SK-N-SH treated with all-trans-retinoic acid at 6 μM for 48 hours (cell line): ENCODE measurements around the gene ZNRF2.

Source experiments
- ATAC-seq: fragments of 200-7000 bp; cut with Tn5 transposase; 3 replicates; pipeline ENCODE4 v1.9.1; 2020; ENCODE audit warnings: mild to moderate bottlenecking, moderate library complexity
- ARNTL ChIP-seq: fragments of 450-650 bp; formaldehyde crosslinking; IDR thresholded peaks from 2 replicates; pipeline ENCODE4 v1.5.0; 2020; ENCODE audit warnings: low read depth, mild to moderate bottlenecking, moderate library complexity, borderline replicate concordance
- BACH2 ChIP-seq: fragments of 250-450 bp; sonication (Bioruptor Pico); IDR thresholded peaks from 2 replicates; pipeline ENCODE4 v1.9.0; 2021; ENCODE audit warnings: mild to moderate bottlenecking, borderline replicate concordance
- CREB5 ChIP-seq: fragments of 250-450 bp; sonication (Bioruptor Pico); IDR thresholded peaks from 2 replicates; pipeline ENCODE4 v1.5.1; 2020; ENCODE audit warnings: low read depth, mild to moderate bottlenecking, moderate library complexity
- ESRRG ChIP-seq: fragments of 250-450 bp; sonication (Bioruptor Pico); IDR thresholded peaks from 2 replicates; pipeline ENCODE4 v1.6.1; 2021; ENCODE audit warnings: mild to moderate bottlenecking
- GLIS3 ChIP-seq: fragments of 250-450 bp; sonication (Bioruptor Pico); IDR thresholded peaks from 2 replicates; pipeline ENCODE4 v1.5.0; 2020; ENCODE audit warnings: mild to moderate bottlenecking, moderate library complexity
- ISL1 ChIP-seq: fragments of 250-450 bp; sonication (Bioruptor Pico); IDR thresholded peaks from 2 replicates; pipeline ENCODE4 v2.1.2; 2022; ENCODE audit warnings: mild to moderate bottlenecking, moderate library complexity
- OSR1 ChIP-seq: fragments of 250-450 bp; sonication (Bioruptor Pico); IDR thresholded peaks from 2 replicates; pipeline ENCODE4 v1.8.0; 2022; ENCODE audit warnings: moderate library complexity, mild to moderate bottlenecking, inconsistent platforms
- PATZ1 ChIP-seq: fragments of 250-450 bp; sonication (Bioruptor Pico); IDR thresholded peaks from 2 replicates; pipeline ENCODE4 v1.8.0; 2020; ENCODE audit warnings: mild to moderate bottlenecking, moderate library complexity, borderline replicate concordance
- POU6F1 ChIP-seq: fragments of 250-450 bp; sonication (Bioruptor Pico); IDR thresholded peaks from 2 replicates; pipeline ENCODE4 v1.8.0; 2021; ENCODE audit warnings: low read depth, mild to moderate bottlenecking, moderate library complexity, borderline replicate concordance
- PPARA ChIP-seq: fragments of 250-450 bp; sonication (Bioruptor Pico); IDR thresholded peaks from 2 replicates; pipeline ENCODE4 v1.5.0; 2020; ENCODE audit warnings: mild to moderate bottlenecking, borderline replicate concordance
- RARB ChIP-seq: fragments of 250-450 bp; sonication (Bioruptor Pico); IDR thresholded peaks from 2 replicates; pipeline ENCODE4 v1.8.0; 2021; ENCODE audit warnings: mild to moderate bottlenecking, moderate library complexity
- SNAI2 ChIP-seq: fragments of 250-450 bp; sonication (Bioruptor Pico); IDR thresholded peaks from 2 replicates; pipeline ENCODE4 v1.5.0; 2020; ENCODE audit warnings: mild to moderate bottlenecking, moderate library complexity
- TCF4 ChIP-seq: fragments of 250-450 bp; sonication (Bioruptor Pico); IDR thresholded peaks from 2 replicates; pipeline ENCODE4 v1.8.0; 2021; ENCODE audit warnings: mild to moderate bottlenecking, moderate library complexity, borderline replicate concordance
- TOX ChIP-seq: fragments of 250-450 bp; sonication (Bioruptor Pico); IDR thresholded peaks from 2 replicates; pipeline ENCODE4 v1.8.0; 2021; ENCODE audit warnings: mild to moderate bottlenecking, moderate library complexity, borderline replicate concordance
- TSHZ2 ChIP-seq: fragments of 250-450 bp; sonication (Bioruptor Pico); IDR thresholded peaks from 2 replicates; pipeline ENCODE4 v1.5.0; 2020; ENCODE audit warnings: mild to moderate bottlenecking, moderate library complexity
- ZC3H10 ChIP-seq: fragments of 250-450 bp; sonication (Bioruptor Pico); IDR thresholded peaks from 2 replicates; pipeline ENCODE4 v1.5.1; 2021; ENCODE audit warnings: mild to moderate bottlenecking, moderate library complexity
- ZFP3 ChIP-seq: fragments of 250-450 bp; sonication (Bioruptor Pico); IDR thresholded peaks from 2 replicates; pipeline ENCODE4 v1.5.0; 2020; ENCODE audit warnings: mild to moderate bottlenecking, moderate library complexity
- ZFP30 ChIP-seq: fragments of 450-650 bp; formaldehyde crosslinking; IDR thresholded peaks from 2 replicates; pipeline ENCODE4 v1.5.0; 2022; ENCODE audit warnings: mild to moderate bottlenecking, moderate library complexity
- ZNF565 ChIP-seq: fragments of 450-650 bp; formaldehyde crosslinking; conservative IDR thresholded peaks from 2 replicates; pipeline ENCODE4 v1.5.0; 2020; ENCODE audit warnings: low read depth, mild to moderate bottlenecking, moderate library complexity
- ZNF70 ChIP-seq: fragments of 450-650 bp; formaldehyde crosslinking; IDR thresholded peaks from 2 replicates; pipeline ENCODE4 v1.5.0; 2020; ENCODE audit warnings: mild to moderate bottlenecking, moderate library complexity
- ZNF8 ChIP-seq: fragments of 450-650 bp; formaldehyde crosslinking; IDR thresholded peaks from 2 replicates; pipeline ENCODE4 v1.5.0; 2020; ENCODE audit warnings: mild to moderate bottlenecking, moderate library complexity
- TF ChIP-seq, protein P1 (sequence below): fragments of 250-450 bp; sonication (Bioruptor Pico); IDR thresholded peaks from 2 replicates; pipeline ENCODE4 v1.5.1; 2021; ENCODE audit warnings: mild to moderate bottlenecking, moderate library complexity

ZNRF2 gene

DNA sequence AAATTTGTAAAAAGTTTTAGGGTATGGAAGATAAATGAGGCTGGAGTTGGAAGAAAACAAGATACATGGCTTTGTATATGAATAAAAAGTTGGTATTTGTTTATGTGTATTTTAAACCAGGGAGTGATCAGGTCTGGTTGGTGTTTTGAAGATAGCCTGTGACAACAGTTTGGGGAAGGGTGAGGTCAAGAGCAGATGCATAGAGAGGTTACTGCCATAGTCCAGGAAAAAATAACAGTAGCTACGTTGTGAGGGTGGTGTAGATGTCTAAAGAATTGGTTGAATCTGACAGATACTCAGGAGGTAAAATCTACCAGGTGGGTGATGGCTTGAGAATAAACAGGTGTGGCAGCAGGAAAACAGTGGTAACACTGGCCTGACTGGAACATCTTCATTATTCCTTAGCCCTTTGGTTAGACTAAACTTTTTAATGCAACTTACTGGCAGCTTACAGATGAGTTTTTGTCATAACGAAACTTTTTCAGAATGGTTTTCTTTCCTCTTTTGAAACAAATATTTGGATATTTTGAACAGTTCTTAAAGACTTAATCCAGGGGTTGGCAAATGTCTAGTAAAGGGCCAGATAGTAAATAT, 25.5 kb downstream of the ZNRF2 start:
- TF ChIP-seq ZNF70 (CRISPR knock-in tag) = no peak
- TF ChIP-seq ZFP30 (CRISPR knock-in tag) = no peak
- no peak for TF ChIP-seq POU6F1 (CRISPR knock-in tag)
- TF ChIP-seq TCF4 (CRISPR knock-in tag) = no peak
- no peak for TF ChIP-seq SNAI2 (CRISPR knock-in tag)
- no peak for TF ChIP-seq RARB (CRISPR knock-in tag)
- TF ChIP-seq TOX (CRISPR knock-in tag) = no peak
- no peak for TF ChIP-seq PATZ1 (CRISPR knock-in tag)
- TF ChIP-seq ZNF565 (CRISPR knock-in tag) = no peak
- TF ChIP-seq ISL1 (CRISPR knock-in tag) = no peak
- TF ChIP-seq PPARA (CRISPR knock-in tag) = no peak
- TF ChIP-seq CREB5 = no peak
- TF ChIP-seq ESRRG (CRISPR knock-in tag) = no peak
- TF ChIP-seq BACH2 (CRISPR knock-in tag) = no peak
- ATAC-seq = no peak

DNA sequence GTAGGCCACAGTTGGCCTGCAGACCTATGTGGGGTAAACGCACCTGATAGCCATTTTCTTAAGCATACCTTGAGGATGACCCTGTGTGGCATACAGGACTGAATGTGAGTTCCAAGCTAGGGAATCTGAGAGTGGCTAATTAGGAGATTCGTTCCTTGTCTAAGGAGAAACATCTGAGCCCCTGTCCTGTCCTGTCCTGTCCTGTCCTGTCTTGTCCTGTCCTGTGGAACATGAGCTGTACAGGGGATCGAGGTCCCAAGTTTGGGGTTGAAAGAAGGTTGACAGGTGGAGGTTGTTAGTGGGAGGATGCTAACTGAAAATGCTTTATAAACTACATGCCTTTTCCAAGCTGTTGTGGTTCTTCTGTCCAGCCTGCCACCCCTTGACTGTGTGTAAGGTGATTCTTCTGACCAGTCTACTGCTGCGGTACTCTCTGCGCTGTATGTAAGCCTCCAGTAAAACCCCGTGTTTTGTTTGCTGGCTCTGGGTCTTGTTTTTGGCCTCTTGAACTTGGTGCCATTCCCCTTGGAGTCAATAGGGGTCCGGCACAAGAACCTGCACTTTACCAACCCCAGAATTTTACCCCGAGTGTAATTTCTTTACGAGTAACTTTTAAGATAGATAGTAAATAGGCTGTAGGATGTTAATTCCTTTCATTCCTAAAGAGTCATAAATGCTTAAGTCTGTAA, 26.4 kb downstream of the ZNRF2 start:
- ATAC-seq = no peak
- TF ChIP-seq ZC3H10 (CRISPR knock-in tag) = no peak
- TF ChIP-seq ZFP30 (CRISPR knock-in tag) = no peak
- no peak for TF ChIP-seq TSHZ2 (CRISPR knock-in tag)
- TF ChIP-seq ISL1 (CRISPR knock-in tag) = no peak
- TF ChIP-seq, protein P1, sequence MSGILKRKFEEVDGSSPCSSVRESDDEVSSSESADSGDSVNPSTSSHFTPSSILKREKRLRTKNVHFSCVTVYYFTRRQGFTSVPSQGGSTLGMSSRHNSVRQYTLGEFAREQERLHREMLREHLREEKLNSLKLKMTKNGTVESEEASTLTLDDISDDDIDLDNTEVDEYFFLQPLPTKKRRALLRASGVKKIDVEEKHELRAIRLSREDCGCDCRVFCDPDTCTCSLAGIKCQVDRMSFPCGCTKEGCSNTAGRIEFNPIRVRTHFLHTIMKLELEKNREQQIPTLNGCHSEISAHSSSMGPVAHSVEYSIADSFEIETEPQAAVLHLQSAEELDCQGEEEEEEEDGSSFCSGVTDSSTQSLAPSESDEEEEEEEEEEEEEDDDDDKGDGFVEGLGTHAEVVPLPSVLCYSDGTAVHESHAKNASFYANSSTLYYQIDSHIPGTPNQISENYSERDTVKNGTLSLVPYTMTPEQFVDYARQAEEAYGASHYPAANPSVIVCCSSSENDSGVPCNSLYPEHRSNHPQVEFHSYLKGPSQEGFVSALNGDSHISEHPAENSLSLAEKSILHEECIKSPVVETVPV (CRISPR knock-in tag) = no peak
- TF ChIP-seq RARB (CRISPR knock-in tag) = no peak
- TF ChIP-seq ZNF565 (CRISPR knock-in tag) = no peak
- no peak for TF ChIP-seq ZNF70 (CRISPR knock-in tag)
- no peak for TF ChIP-seq GLIS3 (CRISPR knock-in tag)
- no peak for TF ChIP-seq ZFP3 (CRISPR knock-in tag)
- no peak for TF ChIP-seq ZNF8
- no peak for TF ChIP-seq BACH2 (CRISPR knock-in tag)
- TF ChIP-seq TCF4 (CRISPR knock-in tag) = no peak
- no peak for TF ChIP-seq SNAI2 (CRISPR knock-in tag)
- TF ChIP-seq ARNTL (CRISPR knock-in tag) = no peak
- no peak for TF ChIP-seq OSR1 (CRISPR knock-in tag)
- TF ChIP-seq POU6F1 (CRISPR knock-in tag) = no peak
- no peak for TF ChIP-seq PATZ1 (CRISPR knock-in tag)
- TF ChIP-seq CREB5 = no peak
- TF ChIP-seq, all 23 proteins: peak for 0
